ENCODE results near the gene NTN5. TPM values are rescaled to one million over a fixed set of nuclear protein-coding genes. Genes with fewer than 3 reads are reported as not detected.

The NTN5 gene
- total RNA-seq, 1 donor from 2014 or later = 0.11 TPM

DNA sequence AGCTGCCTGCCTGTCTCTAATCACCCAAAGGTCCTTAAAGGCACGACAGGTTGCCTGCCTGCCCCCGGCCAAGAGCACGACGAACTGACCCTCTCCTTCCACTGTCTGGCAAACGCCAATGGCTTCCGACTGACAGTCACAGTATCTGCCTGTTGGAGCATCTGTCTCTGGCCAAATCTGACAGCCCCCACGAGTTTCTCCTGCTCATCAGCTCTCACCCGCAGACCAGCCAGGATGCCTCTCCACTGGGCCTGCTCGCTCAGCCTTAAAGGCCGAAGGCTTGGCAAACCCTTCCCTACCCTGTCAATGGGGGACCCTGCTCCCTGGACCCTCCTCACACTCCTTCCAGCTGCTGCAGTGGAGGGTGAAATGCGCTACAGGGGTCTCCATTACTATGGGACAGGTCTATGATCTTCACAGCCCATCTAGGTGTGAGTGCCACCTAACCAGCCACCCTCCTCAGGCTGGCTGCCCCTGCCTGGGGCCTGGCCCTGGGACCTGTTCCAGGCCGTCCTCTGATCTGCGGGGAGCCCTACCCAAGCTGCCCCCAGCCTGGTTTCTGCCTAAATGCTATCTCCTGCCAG is 58.9 kb downstream of the NTN5 start:
- Histone ChIP-seq H3K27ac (replicated peaks) (no peak overlapping the region), H3K9me3 (replicated peaks) (no peaks in the 10 kb centered on the region), H3K36me3 (peaks cover 30% of the 10 kb centered on the region), H3K27me3 (ENCODE audit: low read depth) (no peaks in the 10 kb centered on the region), H3K4me3 (no peak overlapping the region), H3K4me1 (peaks cover 45% of the 10 kb centered on the region)
- TF ChIP-seq, protein P1, sequence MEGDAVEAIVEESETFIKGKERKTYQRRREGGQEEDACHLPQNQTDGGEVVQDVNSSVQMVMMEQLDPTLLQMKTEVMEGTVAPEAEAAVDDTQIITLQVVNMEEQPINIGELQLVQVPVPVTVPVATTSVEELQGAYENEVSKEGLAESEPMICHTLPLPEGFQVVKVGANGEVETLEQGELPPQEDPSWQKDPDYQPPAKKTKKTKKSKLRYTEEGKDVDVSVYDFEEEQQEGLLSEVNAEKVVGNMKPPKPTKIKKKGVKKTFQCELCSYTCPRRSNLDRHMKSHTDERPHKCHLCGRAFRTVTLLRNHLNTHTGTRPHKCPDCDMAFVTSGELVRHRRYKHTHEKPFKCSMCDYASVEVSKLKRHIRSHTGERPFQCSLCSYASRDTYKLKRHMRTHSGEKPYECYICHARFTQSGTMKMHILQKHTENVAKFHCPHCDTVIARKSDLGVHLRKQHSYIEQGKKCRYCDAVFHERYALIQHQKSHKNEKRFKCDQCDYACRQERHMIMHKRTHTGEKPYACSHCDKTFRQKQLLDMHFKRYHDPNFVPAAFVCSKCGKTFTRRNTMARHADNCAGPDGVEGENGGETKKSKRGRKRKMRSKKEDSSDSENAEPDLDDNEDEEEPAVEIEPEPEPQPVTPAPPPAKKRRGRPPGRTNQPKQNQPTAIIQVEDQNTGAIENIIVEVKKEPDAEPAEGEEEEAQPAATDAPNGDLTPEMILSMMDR (IDR thresholded peaks at IDR 0.05; ENCODE audit: borderline replicate concordance) = no peak
- intact Hi-C loops (cut with micrococcal nuclease) = no loop called here
- no peak for DNase-seq

DNA sequence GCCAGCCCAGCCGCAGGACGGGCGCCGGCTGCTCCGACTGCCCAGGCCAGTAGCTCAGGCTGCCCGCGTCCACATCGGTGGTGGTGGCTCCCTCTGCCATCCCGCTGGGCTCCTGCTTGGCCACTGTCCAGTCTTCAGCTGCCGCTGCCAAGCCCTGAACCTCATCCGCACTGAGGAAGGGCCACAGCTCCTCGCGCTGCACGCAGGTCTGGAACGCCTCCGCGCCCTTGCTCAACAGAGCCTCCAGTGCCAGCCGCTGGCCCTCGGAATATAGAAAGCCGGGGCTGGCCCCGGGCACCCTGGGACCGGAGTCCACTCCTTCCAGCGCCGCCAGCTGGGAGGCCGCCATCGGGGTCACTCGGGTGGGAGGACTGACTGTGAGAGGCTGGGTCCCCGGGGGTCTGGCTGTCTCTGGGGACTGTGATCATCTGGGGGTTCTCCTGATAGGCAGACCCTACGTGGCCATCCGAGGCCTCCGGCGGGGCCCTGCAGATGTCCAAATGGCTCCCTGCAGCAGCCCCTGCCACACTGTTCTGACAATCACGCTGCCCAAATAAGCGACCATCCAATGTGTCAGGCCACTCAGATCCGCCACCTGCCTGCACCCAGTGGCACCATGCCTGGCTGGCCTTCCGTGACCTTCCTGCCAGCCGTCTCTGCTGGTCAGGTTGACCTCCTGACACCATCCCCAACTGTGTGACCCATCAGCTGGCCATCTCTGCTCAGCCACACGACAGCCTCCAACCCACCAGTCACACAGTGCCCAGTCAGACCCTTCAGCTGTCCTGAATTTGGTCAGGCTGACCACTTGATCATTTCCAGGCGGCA is 59.6 kb downstream of the NTN5 start:
- H3K4me3 ChIP-seq = no peak overlapping the region
- no peak overlapping the region for H3K27ac ChIP-seq (replicated peaks)
- no peaks in the 10 kb centered on the region for H3K27me3 ChIP-seq (ENCODE audit: low read depth)
- H3K4me1 ChIP-seq = peaks cover 38% of the 10 kb centered on the region
- peaks cover 30% of the 10 kb centered on the region for H3K36me3 ChIP-seq
- intact Hi-C loops (cut with micrococcal nuclease) = no loop called here
- TF ChIP-seq, protein P1 (IDR thresholded peaks at IDR 0.05; ENCODE audit: borderline replicate concordance) = no peak
- DNase-seq = no peak
- no peaks in the 10 kb centered on the region for H3K9me3 ChIP-seq (replicated peaks)

DNA sequence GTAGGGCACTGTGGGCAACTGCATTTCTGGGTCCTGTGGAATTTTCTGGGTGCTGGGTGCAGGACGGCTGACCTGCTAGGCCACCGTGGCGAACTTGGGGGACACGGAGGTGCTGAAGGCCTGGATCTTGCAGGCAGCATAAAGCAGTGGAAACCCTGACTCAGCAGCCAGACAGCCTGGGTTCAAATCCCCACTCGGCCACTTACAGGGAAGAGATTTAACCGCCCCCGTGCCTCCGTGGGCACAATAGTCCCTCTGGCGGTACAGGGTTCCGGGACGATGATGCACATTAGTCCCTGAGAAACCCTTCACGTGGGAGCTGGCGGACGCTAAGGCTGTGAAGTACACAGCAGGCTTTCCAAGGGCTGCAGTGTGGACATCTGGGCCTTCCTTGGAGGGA is 60.9 kb downstream of the NTN5 start:
- TF ChIP-seq, protein P1 (IDR thresholded peaks at IDR 0.05; ENCODE audit: borderline replicate concordance) = no peak
- Histone ChIP-seq H3K27ac (replicated peaks) (no peak overlapping the region), H3K27me3 (ENCODE audit: low read depth) (no peaks in the 10 kb centered on the region), H3K9me3 (replicated peaks) (no peaks in the 10 kb centered on the region), H3K4me1 (peaks cover 25% of the 10 kb centered on the region), H3K36me3 (peaks cover 22% of the 10 kb centered on the region), H3K4me3 (no peak overlapping the region)
- intact Hi-C loops (cut with micrococcal nuclease) = no loop called here
- DNase-seq = no peak

Other genes with a start within 250 kb of the NTN5 start
- gene GRWD1, start 227.0 kb downstream of the NTN5 start, total RNA-seq = 17.0 TPM
- 0.27 TPM for gene KCNJ14, start 217.4 kb downstream of the NTN5 start, total RNA-seq
- 32.1 TPM for gene CYTH2, start 203.6 kb downstream of the NTN5 start, total RNA-seq
- 1.1 TPM for gene LMTK3, start 161.2 kb downstream of the NTN5 start, total RNA-seq
- gene SULT2B1, start 120.8 kb downstream of the NTN5 start, total RNA-seq = 0.33 TPM
- gene SPACA4, start 66.3 kb downstream of the NTN5 start, total RNA-seq = not detected
- not detected for gene FAM83E, start 57.9 kb downstream of the NTN5 start, total RNA-seq
- 530 TPM for gene RPL18, start 53.8 kb downstream of the NTN5 start, total RNA-seq
- gene SPHK2, start 53.5 kb downstream of the NTN5 start, total RNA-seq = 8.0 TPM
- gene DBP, start 35.6 kb downstream of the NTN5 start, total RNA-seq = 7.9 TPM
- gene CA11, start 26.8 kb downstream of the NTN5 start, total RNA-seq = 4.5 TPM
- gene FUT2, start 23.0 kb upstream of the NTN5 start, total RNA-seq = not detected
- 1.8 TPM for gene MAMSTR, start 46.7 kb upstream of the NTN5 start, total RNA-seq
- 13.9 TPM for gene RASIP1, start 67.6 kb upstream of the NTN5 start, total RNA-seq
- gene IZUMO1, start 73.9 kb upstream of the NTN5 start, total RNA-seq = 0.60 TPM
- gene FUT1, start 79.6 kb upstream of the NTN5 start, total RNA-seq = 1.8 TPM
- not detected for gene FGF21, start 82.5 kb upstream of the NTN5 start, total RNA-seq
- gene BCAT2, start 138.0 kb upstream of the NTN5 start, total RNA-seq = 70.8 TPM
- gene HSD17B14, start 163.5 kb upstream of the NTN5 start, total RNA-seq = 1.8 TPM
- 24.7 TPM for gene PLEKHA4, start 195.6 kb upstream of the NTN5 start, total RNA-seq
- gene PPP1R15A, start 199.4 kb upstream of the NTN5 start, total RNA-seq = 76.4 TPM
- 0.55 TPM for gene TULP2, start 225.7 kb upstream of the NTN5 start, total RNA-seq
- gene NUCB1, start 227.3 kb upstream of the NTN5 start, total RNA-seq = 221 TPM

All from left ventricle myocardium inferior (tissue), 1 donor.